ENCODE measurements around the gene ABCC1. TPM values are rescaled to one million over a fixed set of nuclear protein-coding genes. Genes with fewer than 3 reads are reported as not detected.
"Not testable (repeated sequence)": the region's sequence is repeated elsewhere in the genome, so short reads cannot be mapped to it uniquely, and the experiment has no call there.

The ABCC1 gene
- total RNA-seq, 2 donors from 2014 or later = 51.8 to 66.9 TPM

- H3K9me3 Mint-ChIP-seq = peaks cover 0 to 6% of the 10 kb centered on the region in 2 donors
- peak overlapping the region in 1 of 2 donors; percentile 59 for H3K27ac Mint-ChIP-seq
- DNase-seq (ENCODE audit: low spot score in 2 of 2) = peak in 1 of 2 donors; percentile 22
- ATAC-seq = peak; percentile 40 to 51
- H3K36me3 Mint-ChIP-seq = peaks cover 28 to 50% of the 10 kb centered on the region in 2 donors
These were observed 134.2 kb downstream of the ABCC1 start for GRCh38 chr16:16083421-16084156.

- no peak for DNase-seq (ENCODE audit: low spot score in 2 of 2)
- Mint-ChIP-seq H3K9me3 (peaks cover 0 to 6% of the 10 kb centered on the region in 2 donors), H3K36me3 (peaks cover 28 to 49% of the 10 kb centered on the region in 2 donors), H3K27ac (peak overlapping the region; percentile 58 to 93)
- ATAC-seq = no peak
These were observed 135.5 kb downstream of the ABCC1 start for GRCh38 chr16:16084874-16085273.

- Mint-ChIP-seq H3K9me3 (peaks cover 0 to 6% of the 10 kb centered on the region in 2 donors), H3K36me3 (peaks cover 37 to 55% of the 10 kb centered on the region in 2 donors), H3K27ac (peak overlapping the region; percentile 13 to 55)
- ATAC-seq = no peak
- DNase-seq (ENCODE audit: low spot score in 2 of 2) = no peak
These were observed 137.4 kb downstream of the ABCC1 start for GRCh38 chr16:16086653-16087446.

GRCh38 chr16:16090238-16090637, 140.8 kb downstream of the ABCC1 start:
- ATAC-seq (peak in 1 of 2 donors; percentile 7), DNase-seq (ENCODE audit: low spot score in 2 of 2) (no peak)
- peak overlapping the region; percentile 26 to 81 for H3K27ac Mint-ChIP-seq
- H3K9me3 Mint-ChIP-seq = no peaks in the 10 kb centered on the region
- peaks cover 23% of the 10 kb centered on the region in 2 donors for H3K36me3 Mint-ChIP-seq

- DNase-seq (ENCODE audit: low spot score in 2 of 2) (no peak), ATAC-seq (no peak)
- Mint-ChIP-seq H3K36me3 (peaks cover 14 to 18% of the 10 kb centered on the region in 2 donors), H3K27ac (peak overlapping the region in 1 of 2 donors; percentile 49), H3K9me3 (no peaks in the 10 kb centered on the region)
These were observed 143.7 kb downstream of the ABCC1 start for GRCh38 chr16:16092925-16093627.

GRCh38 chr16:16093628-16094332, 144.4 kb downstream of the ABCC1 start:
- H3K27ac Mint-ChIP-seq = peak overlapping the region; percentile 17 to 49
- no peak for ATAC-seq
- no peak for DNase-seq (ENCODE audit: low spot score in 2 of 2)
- H3K36me3 Mint-ChIP-seq = peaks cover 14 to 18% of the 10 kb centered on the region in 2 donors
- H3K9me3 Mint-ChIP-seq = no peaks in the 10 kb centered on the region

- Mint-ChIP-seq H3K36me3 (peaks cover 10% of the 10 kb centered on the region in 2 donors), H3K9me3 (no peaks in the 10 kb centered on the region), H3K27ac (peak overlapping the region in 1 of 2 donors; percentile 44)
- DNase-seq (ENCODE audit: low spot score in 2 of 2) (no peak), ATAC-seq (no peak)
These were observed 146.2 kb downstream of the ABCC1 start for GRCh38 chr16:16095646-16096045.

- Mint-ChIP-seq H3K27ac (peak overlapping the region; percentile 48 to 49), H3K36me3 (peaks cover 4 to 5% of the 10 kb centered on the region in 2 donors)
These were observed 146.9 kb downstream of the ABCC1 start for GRCh38 chr16:16096121-16096857.

GRCh38 chr16:16096858-16097213, 147.4 kb downstream of the ABCC1 start:
- Mint-ChIP-seq H3K36me3 (peaks cover 4 to 6% of the 10 kb centered on the region in 2 donors), H3K9me3 (no peaks in the 10 kb centered on the region), H3K27ac (peak overlapping the region in 1 of 2 donors; percentile 49)
- DNase-seq (ENCODE audit: low spot score in 2 of 2) (no peak), ATAC-seq (no peak)

More at GRCh38 chr16:16096121-16096857, 146.9 kb downstream of the ABCC1 start:
- no peak for DNase-seq (ENCODE audit: low spot score in 2 of 2)
- ATAC-seq = no peak
- H3K9me3 Mint-ChIP-seq = no peaks in the 10 kb centered on the region

GRCh38 chr16:16099320-16099719, 149.9 kb downstream of the ABCC1 start:
- Mint-ChIP-seq H3K9me3 (no peaks in the 10 kb centered on the region), H3K36me3 (peaks cover 12 to 25% of the 10 kb centered on the region in 2 donors), H3K27ac (peak overlapping the region; percentile 54 to 74)
- ATAC-seq = no peak
- DNase-seq (ENCODE audit: low spot score in 2 of 2) = no peak

- peaks cover 12 to 25% of the 10 kb centered on the region in 2 donors for H3K36me3 Mint-ChIP-seq
- H3K9me3 Mint-ChIP-seq = no peaks in the 10 kb centered on the region
- no peak for ATAC-seq
- DNase-seq (ENCODE audit: low spot score in 2 of 2) = no peak
- H3K27ac Mint-ChIP-seq = peak overlapping the region in 1 of 2 donors; percentile 90
These were observed 151.2 kb downstream of the ABCC1 start for GRCh38 chr16:16100631-16101030.

- Mint-ChIP-seq H3K36me3 (peaks cover 12 to 25% of the 10 kb centered on the region in 2 donors), H3K9me3 (no peaks in the 10 kb centered on the region), H3K27ac (peak overlapping the region; percentile 44 to 58)
- no peak for DNase-seq (ENCODE audit: low spot score in 2 of 2)
- ATAC-seq = no peak
These were observed 152.2 kb downstream of the ABCC1 start for GRCh38 chr16:16101585-16101984.

- H3K27ac Mint-ChIP-seq = peak overlapping the region; percentile 58 to 73
- ATAC-seq = no peak
- DNase-seq (ENCODE audit: low spot score in 2 of 2) = no peak
- no peaks in the 10 kb centered on the region for H3K9me3 Mint-ChIP-seq
- peaks cover 12 to 25% of the 10 kb centered on the region in 2 donors for H3K36me3 Mint-ChIP-seq
These were observed 153.3 kb downstream of the ABCC1 start for GRCh38 chr16:16102738-16103137.

GRCh38 chr16:16104132-16104803, 154.9 kb downstream of the ABCC1 start:
- not testable (repeated sequence) for ATAC-seq; DNase-seq (ENCODE audit: low spot score in 2 of 2); H3K9me3 Mint-ChIP-seq
- peaks cover 12 to 25% of the 10 kb centered on the region in 2 donors for H3K36me3 Mint-ChIP-seq
- H3K27ac Mint-ChIP-seq = peak overlapping the region in 1 of 2 donors; percentile 4

GRCh38 chr16:16104804-16105141, 155.4 kb downstream of the ABCC1 start:
- Mint-ChIP-seq H3K36me3 (peaks cover 12 to 25% of the 10 kb centered on the region in 2 donors), H3K27ac (peak overlapping the region in 1 of 2 donors; percentile 25)
- not testable (repeated sequence) for H3K9me3 Mint-ChIP-seq

More at GRCh38 chr16:16104804-16105141, 155.4 kb downstream of the ABCC1 start:
- not testable (repeated sequence) for DNase-seq (ENCODE audit: low spot score in 2 of 2)
- peak in 1 of 2 donors; percentile 21 for ATAC-seq

Data from activated naive CD4-positive, alpha-beta T cell treated with anti-CD3 and anti-CD28 coated beads, Interleukin-2, amount 50 U/mL, for 72 hours (primary cell).